HTERT RPE-1 (cell line): ENCODE data around the gene GDPGP1.

Experiments used
- in situ Hi-C: fragments of 300-500 bp; cut with MboI; formaldehyde crosslinking; loops from 4 replicates; pipeline ENCODE4 v1.14.3; 2020; ENCODE audit warnings: low sequenced_read_pairs

Gene GDPGP1

DNA sequence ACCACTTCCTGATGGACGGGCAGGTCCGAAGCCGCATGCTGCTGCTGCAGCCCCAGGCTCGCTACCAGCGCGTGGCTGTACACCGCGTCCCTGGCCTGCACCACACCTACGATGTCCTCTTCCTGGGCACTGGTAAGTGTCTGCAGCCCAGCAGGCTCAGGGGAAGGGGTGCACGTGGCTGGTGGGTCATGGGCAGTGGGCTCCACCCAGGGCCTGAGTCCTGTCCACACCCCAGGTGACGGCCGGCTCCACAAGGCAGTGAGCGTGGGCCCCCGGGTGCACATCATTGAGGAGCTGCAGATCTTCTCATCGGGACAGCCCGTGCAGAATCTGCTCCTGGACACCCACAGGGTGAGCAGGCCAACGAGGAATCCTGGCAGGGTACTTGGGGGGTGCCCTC is 9.0 kb upstream of the GDPGP1 start:
- in situ Hi-C loops: no loop called here

DNA sequence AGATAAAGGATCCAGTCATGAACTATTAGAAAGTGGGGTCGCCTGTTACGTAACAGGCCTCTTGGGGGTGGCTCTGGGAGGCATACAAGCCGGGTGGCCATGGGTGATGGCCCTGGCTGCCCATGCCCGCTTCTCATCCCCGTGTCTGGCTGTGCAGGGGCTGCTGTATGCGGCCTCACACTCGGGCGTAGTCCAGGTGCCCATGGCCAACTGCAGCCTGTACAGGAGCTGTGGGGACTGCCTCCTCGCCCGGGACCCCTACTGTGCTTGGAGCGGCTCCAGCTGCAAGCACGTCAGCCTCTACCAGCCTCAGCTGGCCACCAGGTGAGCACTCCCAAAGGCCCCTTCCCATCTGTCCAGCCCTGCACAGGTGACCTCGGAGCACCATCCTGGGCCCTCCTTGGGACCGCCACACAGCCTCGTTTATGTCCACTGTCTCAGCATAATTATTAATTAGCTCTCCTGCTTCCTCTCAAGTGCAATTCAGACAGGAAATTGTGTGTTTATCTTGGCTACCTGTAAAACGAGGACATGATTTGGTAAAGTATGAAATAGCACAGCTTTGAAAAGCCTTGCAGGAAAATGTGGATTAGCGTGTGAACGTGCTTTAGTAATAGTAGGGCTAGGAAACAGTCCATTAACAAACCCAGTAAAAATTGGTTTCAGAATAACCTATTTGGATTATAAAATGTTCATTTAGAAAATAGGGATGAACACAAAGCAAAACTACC is 8.3 kb upstream of the GDPGP1 start:
- in situ Hi-C loops: no loop called here

DNA sequence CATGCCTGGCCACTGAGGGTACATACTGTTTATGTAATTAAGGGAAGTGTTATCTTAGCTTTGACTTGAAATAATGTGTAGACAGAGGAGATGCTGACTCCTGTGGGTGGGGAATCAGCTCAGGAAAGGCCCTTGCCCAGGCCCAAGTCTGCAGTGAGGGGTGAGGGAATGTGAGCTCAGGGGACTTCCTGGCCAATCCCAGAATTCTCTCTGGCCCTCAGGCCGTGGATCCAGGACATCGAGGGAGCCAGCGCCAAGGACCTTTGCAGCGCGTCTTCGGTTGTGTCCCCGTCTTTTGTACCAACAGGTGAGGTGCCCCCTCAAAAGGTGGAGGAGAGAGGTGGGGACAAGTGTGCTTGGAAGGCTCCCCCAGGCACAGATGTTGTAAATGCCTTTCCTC is 6.7 kb upstream of the GDPGP1 start:
- in situ Hi-C loops: no loop called here

DNA sequence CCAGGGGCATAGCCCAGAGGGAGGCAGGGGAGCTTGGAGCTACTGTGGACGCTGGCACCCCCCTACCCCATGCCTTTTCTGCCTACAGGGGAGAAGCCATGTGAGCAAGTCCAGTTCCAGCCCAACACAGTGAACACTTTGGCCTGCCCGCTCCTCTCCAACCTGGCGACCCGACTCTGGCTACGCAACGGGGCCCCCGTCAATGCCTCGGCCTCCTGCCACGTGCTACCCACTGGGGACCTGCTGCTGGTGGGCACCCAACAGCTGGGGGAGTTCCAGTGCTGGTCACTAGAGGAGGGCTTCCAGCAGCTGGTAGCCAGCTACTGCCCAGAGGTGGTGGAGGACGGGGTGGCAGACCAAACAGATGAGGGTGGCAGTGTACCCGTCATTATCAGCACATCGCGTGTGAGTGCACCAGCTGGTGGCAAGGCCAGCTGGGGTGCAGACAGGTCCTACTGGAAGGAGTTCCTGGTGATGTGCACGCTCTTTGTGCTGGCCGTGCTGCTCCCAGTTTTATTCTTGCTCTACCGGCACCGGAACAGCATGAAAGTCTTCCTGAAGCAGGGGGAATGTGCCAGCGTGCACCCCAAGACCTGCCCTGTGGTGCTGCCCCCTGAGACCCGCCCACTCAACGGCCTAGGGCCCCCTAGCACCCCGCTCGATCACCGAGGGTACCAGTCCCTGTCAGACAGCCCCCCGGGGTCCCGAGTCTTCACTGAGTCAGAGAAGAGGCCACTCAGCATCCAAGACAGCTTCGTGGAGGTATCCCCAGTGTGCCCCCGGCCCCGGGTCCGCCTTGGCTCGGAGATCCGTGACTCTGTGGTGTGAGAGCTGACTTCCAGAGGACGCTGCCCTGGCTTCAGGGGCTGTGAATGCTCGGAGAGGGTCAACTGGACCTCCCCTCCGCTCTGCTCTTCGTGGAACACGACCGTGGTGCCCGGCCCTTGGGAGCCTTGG is 5.9 kb upstream of the GDPGP1 start:
- in situ Hi-C loops: no loop called here

DNA sequence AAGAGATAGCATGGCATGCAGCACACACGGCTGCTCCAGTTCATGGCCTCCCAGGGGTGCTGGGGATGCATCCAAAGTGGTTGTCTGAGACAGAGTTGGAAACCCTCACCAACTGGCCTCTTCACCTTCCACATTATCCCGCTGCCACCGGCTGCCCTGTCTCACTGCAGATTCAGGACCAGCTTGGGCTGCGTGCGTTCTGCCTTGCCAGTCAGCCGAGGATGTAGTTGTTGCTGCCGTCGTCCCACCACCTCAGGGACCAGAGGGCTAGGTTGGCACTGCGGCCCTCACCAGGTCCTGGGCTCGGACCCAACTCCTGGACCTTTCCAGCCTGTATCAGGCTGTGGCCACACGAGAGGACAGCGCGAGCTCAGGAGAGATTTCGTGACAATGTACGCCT is 5.0 kb upstream of the GDPGP1 start:
- in situ Hi-C loops: no loop called here

DNA sequence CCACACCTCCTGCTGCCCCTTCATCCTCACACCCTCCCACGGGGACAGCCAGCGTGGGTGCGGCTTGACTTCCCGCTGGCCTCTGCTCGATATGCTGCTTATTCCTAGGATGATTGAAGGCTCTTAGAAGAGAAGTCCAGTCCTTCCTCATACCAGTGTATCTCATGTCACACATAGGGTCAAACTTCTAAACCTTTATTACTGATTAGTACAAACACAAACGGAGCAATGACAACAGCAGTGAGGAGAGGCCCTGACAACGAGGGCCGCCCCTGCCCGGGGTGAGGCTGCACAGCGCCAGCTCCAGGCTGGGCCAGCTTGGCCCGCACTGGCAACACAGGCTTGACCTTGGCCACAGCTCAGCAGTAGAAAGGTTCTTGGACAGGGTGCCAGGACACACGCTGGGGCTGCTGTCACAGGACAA is 3.9 kb upstream of the GDPGP1 start:
- in situ Hi-C loops: no loop called here

DNA sequence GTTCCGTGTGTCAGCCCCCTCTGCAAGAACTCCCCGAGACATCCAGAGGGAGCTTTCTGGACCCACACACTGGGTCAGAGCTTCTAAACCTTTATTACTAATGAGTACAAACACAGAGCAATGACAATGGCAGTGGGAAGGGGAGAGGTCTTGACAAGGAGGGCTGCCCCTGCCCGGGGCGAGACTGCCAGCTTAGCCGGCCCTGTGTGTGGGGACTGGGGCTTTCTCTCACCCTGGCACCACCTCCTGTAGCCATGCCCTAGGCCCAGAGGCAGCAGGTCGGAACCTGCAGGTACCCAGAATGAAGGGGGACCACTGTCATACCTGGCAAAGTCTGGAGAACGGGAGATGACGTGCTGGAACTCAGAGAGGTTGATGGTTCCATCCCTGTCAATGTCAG is 3.4 kb upstream of the GDPGP1 start:
- in situ Hi-C loops: no loop called here

DNA sequence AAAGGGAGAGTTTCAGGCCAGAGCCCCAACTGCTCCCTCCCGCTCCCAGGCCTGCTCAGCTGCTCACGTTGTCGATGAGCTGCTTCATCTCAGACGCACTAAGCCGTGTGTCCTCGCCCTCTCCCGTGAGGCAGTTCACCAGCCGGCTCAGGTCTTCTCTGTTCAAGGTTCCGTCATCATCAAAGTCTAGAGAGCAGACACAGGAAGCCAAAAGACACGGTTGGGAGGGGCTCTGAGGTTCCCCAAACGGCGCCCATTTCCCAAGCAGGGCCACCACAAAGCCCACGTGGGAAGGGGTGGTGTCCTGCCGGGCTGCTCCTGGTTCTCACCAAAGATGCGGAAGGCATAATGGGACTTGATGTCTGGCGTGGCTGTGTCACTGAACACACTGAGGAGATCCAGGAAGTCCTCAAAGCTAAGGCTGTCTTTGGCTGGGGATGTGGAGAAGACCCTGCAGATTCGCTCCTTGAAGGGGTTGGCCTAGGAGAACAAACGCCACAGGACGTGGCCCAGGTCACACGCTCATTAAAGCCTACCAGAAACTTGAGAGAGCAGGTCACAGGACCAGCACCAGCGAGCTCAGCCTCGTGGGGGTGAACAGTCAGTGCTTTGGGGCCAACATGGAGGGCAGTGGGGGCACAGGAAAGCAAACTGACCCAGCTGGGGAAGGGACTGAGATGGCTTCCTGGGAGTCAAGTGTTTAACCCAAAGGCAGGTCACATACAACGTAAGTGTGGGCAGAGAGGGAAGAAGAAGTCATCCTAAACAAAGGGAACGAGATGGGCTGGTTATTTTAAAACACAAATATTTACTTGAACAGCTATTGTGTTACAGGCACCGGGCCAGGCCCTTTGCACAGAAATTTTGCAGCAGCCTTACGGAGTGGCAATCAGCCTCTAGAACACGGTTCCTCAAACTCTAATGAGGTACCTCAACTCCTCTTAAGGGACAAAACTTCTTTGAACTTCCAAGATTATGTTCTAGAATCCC is 2.7 kb upstream of the GDPGP1 start:
- in situ Hi-C loops: no loop called here

DNA sequence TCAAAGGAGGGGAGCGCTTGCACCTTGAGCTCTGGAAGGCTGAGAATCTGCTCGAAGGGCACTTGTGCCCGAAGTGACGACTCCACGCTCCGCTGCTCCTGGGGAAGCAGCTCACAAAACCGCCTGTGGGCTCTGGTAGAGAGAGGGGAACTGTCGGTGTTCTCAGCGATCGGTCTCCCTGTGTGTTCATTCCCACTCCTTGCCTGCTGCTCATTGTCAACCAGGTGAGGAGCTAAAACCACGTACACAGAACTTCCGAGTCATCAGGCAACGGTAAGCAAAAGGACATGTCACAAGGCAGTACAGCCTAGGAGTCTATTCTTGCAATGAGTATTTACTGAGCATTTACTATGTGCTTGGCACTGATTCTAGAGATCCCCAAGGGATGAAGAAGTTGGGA is 1.8 kb upstream of the GDPGP1 start:
- in situ Hi-C loops: no loop called here

DNA sequence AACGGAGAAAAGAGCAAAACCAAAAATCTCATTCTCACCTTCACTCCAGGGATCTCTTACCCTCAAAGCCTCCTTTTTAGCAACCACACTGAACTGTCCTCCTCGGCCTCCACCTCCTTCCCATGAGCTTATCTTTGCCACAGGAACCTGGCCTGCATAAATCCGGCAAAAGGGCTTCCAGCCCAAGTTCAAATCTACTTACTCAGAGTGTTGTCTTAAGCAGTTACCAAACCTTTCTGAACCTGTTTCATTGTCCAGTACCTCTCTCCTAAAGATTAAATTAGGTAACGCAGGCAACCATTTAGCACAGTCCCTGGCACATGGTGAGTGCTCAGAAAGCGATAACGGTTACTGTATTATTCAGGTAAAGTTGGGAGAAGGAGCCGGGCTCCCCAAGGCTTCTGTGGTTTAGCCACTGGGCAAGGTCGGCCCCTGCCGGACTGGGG is 1.0 kb upstream of the GDPGP1 start:
- in situ Hi-C loops: no loop called here

DNA sequence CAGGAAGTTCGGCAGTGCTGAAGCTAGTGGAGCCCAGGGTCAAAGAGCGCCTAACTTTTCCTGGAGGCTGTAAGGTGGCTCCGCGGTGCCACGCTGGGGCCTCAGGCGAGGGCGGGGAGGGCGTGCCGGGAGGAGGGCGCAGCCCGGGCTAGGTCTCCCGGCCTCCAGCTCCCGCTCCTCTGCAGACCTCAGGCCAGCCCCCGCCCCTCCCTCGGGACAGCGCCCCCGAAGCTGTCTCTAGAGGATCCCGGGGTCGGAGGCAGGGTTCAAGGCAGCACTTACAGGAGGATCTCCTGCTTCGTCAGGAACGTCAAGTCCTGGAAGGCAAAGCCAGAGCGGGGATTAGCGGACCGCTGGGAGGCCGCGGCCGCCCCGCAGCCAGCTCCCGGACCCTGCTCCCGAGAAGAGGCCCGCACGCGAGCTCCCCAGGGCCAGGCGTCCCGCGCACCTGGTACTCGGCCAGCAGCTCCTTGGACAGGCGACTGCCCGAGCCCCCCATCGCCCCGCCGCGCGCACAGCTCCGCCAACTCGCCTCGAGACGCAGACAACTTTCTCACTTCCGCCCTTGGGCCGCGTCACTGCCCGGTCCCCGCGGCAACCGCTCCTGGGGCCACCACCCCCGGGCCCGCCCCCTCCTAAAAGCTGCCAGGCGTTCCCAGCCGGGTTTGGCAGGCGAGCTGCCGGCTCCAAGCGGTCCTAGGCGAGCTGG is 468 bp upstream of the GDPGP1 start, which contains the start of gene CIB1:
TSS of gene CIB1 (minus strand) at position 555 of the 709 bp plus-strand sequence. CDS start at position 499, 56 bp downstream.
- in situ Hi-C loops: no loop called here

DNA sequence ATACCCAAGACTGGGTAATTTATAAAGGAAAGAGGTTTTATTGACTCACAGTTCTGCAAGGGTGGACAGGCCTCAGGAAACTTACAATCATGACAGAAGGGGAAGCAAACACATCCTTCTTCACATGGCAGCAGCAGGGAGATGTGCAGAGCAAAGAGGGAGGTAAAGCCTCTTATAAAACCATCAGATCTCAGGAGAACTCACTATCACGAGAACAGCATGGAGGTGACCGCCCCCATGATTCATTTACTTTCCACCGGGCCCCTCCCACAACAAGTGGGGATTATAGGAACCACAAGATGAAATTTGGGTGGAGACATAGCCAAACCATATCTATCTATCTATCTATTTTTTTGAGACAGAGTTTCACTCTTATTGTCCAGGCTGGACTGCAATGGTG is 5.4 kb downstream of the GDPGP1 start:
- in situ Hi-C loops: no loop called here

DNA sequence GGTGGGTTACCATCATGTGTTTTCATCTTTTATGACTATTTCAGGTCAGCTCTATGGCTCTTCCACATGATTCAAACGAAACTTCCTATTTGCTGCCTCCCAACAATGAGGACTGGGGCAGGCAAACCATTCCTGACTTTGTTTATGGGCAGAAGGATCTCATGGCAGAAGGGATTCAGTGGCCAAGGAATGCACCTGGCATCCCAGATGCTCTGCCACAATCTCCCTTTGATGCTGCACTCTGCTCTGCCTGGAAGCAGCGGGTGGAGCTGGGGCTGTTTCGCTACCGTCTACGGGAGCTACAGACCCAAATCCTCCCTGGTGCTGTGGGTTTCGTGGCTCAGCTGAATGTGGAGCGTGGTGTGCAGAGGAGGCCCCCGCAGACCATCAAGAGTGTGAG is 6.8 kb downstream of the GDPGP1 start:
- in situ Hi-C loops: no loop called here

DNA sequence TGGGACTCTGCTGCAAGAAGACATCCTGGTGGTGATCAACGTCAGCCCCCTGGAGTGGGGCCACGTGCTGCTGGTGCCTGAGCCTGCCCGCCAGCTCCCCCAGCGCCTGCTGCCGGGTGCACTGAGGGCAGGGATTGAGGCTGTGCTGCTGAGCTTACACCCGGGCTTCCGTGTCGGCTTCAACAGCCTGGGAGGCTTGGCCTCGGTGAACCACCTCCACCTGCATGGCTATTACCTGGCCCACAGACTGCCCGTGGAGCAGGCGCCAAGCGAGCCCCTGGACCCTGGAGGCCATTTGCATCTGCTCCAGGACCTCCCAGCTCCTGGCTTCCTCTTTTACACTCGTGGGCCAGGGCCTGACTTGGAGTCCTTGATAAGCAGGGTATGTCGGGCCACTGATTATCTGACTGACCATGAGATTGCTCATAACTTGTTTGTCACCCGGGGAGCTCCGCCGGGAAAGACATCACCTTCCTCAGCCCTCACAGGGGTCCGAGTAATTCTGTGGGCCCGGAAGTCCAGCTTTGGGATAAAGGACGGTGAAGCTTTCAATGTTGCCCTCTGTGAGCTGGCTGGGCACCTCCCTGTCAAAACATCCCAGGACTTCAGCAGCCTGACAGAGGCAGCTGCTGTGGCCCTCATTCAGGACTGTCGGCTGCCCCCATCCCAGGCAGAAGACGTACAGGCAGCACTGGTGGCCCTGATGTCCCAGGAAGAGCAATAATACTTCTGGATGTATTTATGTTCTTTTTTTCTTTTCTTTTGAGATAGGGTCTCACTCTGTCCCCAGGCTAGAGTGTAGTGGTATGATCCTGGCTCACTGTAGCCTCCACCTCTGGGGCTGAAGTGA is 7.6 kb downstream of the GDPGP1 start:
- in situ Hi-C loops: no loop called here

DNA sequence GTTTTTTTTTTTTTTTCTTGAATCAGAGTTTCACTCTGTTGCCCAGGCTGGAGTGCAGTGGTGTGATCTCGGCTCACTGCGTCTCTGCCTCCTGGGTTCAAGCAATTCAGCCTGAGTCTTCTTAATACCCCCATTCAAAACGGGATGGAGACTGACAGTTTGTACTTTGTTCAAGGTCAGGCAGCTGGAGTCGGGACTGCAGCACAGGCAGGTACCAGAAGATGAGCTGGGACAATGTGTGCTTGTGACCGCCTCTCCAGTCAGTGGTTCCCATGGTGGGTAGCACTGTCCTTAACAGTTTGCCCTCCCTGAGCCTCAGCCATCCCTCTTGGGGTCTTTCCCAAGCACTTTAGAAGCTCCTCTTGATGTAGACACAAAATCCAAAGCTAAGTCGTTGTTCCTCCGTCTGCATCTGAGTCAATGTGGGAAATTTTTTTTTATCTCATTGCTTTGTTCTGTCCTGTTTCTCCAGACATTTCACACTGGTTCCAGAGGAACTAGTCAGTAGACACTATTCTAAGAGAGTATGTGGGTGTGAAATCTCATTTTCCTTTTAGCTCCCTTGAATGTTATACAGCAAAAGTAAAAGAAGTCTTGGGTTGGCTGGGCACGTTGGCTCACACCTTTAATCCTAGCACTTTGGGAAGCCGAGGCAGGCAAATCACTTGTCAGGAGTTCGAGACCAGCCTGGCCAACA is 10.1 kb downstream of the GDPGP1 start:
- in situ Hi-C loops: no loop called here

DNA sequence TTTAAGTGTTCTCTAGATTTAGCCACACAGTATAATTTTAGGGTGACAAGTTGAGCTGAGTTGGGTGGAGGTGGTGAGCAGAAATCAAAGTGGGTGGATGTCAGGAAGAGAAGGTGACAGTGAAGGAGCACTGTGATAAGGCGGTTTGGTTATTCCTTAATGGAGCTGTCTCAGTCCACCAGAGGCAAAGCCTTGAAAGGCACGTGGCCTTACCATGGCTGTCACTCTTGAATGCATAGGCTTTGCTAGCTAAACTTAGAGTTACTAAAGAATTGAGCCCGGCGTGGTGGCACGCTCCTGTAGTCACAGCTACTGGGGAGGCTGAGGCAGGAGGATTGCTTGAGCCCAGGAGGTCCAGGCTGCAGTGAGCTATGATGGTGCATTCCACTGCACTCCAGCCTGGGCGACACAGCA is 14.8 kb downstream of the GDPGP1 start:
- in situ Hi-C loops: no loop called here

DNA sequence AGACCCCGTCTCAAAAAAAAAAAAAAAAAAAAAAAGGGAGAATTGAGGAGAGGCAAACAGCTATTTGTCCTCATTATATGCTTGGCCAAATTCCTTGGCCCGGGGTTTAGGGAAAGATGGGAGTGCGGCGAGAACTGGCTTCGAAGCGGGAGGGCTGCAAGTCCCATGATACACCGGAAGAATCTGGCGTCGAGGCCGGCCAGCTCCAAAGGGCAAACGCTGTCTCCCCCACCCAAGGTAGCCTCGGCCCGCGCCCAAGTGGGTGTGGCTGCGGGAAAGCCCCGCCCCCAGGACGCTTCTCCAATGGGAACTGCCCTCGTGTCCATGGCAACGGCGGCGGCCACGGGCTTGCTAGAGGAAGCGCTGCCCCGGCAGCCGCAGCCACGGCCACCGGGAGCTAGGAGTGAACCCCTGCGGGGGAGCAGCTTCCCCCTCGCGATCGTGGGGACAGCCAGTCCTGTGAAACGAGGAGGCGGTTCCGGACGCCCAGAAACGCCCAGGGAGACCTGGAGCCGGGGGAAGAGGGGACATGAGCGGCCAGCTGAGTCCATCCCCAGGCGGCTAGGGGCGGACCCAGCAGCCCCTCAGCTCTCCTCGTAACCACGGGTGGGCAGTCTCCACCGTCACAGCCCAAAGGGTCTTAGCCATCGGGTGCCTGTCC is 15.3 kb downstream of the GDPGP1 start, which contains the start of gene TTLL13:
TSS of gene TTLL13 (plus strand) at position 354 of the 661 bp plus-strand sequence. CDS start 1,075 bp downstream, outside the sequence.
- in situ Hi-C loops: no loop called here

DNA sequence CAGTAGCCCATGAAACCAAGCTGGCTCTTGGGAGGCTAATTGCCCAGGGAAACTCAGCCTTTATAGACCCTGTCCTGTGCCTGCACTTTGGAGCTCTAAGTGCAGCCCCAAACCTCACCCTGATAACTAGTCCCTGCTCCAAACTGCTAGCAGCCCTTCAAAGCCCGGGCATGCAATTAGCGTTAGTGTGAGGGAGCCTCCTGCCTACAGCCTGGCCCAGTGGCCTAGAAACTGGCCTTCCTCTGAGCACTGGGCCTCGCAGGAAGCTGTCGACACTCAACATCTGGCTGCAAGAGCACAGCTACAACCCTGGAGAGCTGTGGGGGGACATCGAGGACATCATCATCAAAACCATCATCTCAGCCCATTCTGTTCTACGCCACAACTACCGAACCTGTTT is 23.8 kb downstream of the GDPGP1 start:
- in situ Hi-C loops: no loop called here
